GM23338 (cell line): ENCODE results near the gene DPYD. TPM values are rescaled to one million over a fixed set of nuclear protein-coding genes. Genes with fewer than 3 reads are reported as not detected.

Experiments
- ATAC-seq: fragments of 200-7000 bp; cut with Tn5 transposase; 3 replicates; pipeline ENCODE4 v1.9.1; 2020
- DNase-seq: peaks from one replicate; pipeline ENCODE4 v3.0.0-alpha.2; 2015; ENCODE audit warnings: low spot score
- H2AFZ ChIP-seq: fragments of 200-600 bp; sonication (generic); 2 replicates; pipeline ENCODE4 v1.8.0; 2016; ENCODE audit warnings: antibody characterized with exemption, mild to moderate bottlenecking, moderate library complexity
- H3F3A ChIP-seq: fragments of 200-600 bp; sonication (generic); replicated peaks from 2 replicates; pipeline ENCODE4 v1.8.0; 2017; ENCODE audit warnings: antibody characterized with exemption, mixed run types, low read depth
- H3K27ac ChIP-seq: fragments of 200-600 bp; sonication (generic); 2 replicates; pipeline ENCODE4 v1.6.1; 2016; ENCODE audit warnings: low read depth
- H3K27me3 ChIP-seq: fragments of 200-600 bp; sonication (generic); 2 replicates; pipeline ENCODE4 v1.8.0; 2016; ENCODE audit warnings: mild to moderate bottlenecking, mixed run types, moderate library complexity; ENCODE audit not compliant: insufficient read depth
- H3K36me3 ChIP-seq: fragments of 200-600 bp; sonication (generic); 2 replicates; pipeline ENCODE4 v1.8.0; 2016; ENCODE audit warnings: mild to moderate bottlenecking; ENCODE audit not compliant: insufficient read depth
- H3K4me1 ChIP-seq: fragments of 200-600 bp; sonication (generic); 2 replicates; pipeline ENCODE4 v1.8.0; 2016; ENCODE audit warnings: mild to moderate bottlenecking, moderate library complexity; ENCODE audit not compliant: insufficient read depth
- H3K4me2 ChIP-seq: fragments of 200-600 bp; sonication (generic); 2 replicates; pipeline ENCODE4 v1.7.1; 2017; ENCODE audit warnings: mixed run types
- H3K4me3 ChIP-seq: fragments of 200-600 bp; sonication (generic); 2 replicates; pipeline ENCODE4 v1.6.1; 2016; ENCODE audit warnings: mixed run types
- H3K79me2 ChIP-seq: fragments of 200-600 bp; sonication (generic); replicated peaks from 2 replicates; pipeline ENCODE4 v1.8.0; 2017; ENCODE audit warnings: mild to moderate bottlenecking; ENCODE audit not compliant: insufficient read depth
- H3K9me2 ChIP-seq: fragments of 200-600 bp; sonication (generic); 2 replicates; pipeline ENCODE4 v1.8.0; 2017; ENCODE audit not compliant: insufficient read depth
- H4K20me1 ChIP-seq: fragments of 200-600 bp; sonication (generic); replicated peaks from 2 replicates; pipeline ENCODE4 v1.8.0; 2017; ENCODE audit warnings: mild to moderate bottlenecking; ENCODE audit not compliant: insufficient read depth
- H3K27ac Mint-ChIP-seq: 2 replicates; pipeline ENCODE4 v1.8.0; 2020; ENCODE audit warnings: inconsistent platforms, mild to moderate bottlenecking, moderate library complexity, mixed read lengths
- H3K27me3 Mint-ChIP-seq: 3 replicates; pipeline ENCODE4 v1.8.0; 2022; ENCODE audit warnings: low read depth, mild to moderate bottlenecking, moderate library complexity, mixed read lengths, inconsistent platforms; ENCODE audit not compliant: insufficient read depth, poor library complexity
- H3K36me3 Mint-ChIP-seq: 3 replicates; pipeline ENCODE4 v1.8.0; 2021; ENCODE audit warnings: low read depth, mild to moderate bottlenecking, inconsistent platforms, moderate library complexity, mixed read lengths
- H3K4me1 Mint-ChIP-seq: 3 replicates; pipeline ENCODE4 v1.8.0; 2020; ENCODE audit warnings: mild to moderate bottlenecking, inconsistent platforms, mixed read lengths
- H3K4me3 Mint-ChIP-seq: 3 replicates; pipeline ENCODE4 v1.8.0; 2021; ENCODE audit warnings: moderate library complexity, mild to moderate bottlenecking, inconsistent platforms, mixed read lengths
- H3K9me3 Mint-ChIP-seq: 3 replicates; pipeline ENCODE4 v1.8.0; 2020; ENCODE audit warnings: moderate library complexity, mild to moderate bottlenecking, inconsistent platforms, mixed read lengths
- CREB1 ChIP-seq: fragments of 250-450 bp; sonication (Bioruptor Pico); IDR thresholded peaks from 2 replicates; pipeline ENCODE4 v1.5.0; 2020; ENCODE audit warnings: low read depth, mild to moderate bottlenecking, moderate library complexity
- ETS1 ChIP-seq: IDR thresholded peaks from 2 replicates; pipeline ENCODE4 v1.6.1; 2016; ENCODE audit warnings: antibody characterized with exemption
- EZH2 ChIP-seq: fragments of 200-600 bp; sonication (generic); IDR thresholded peaks from one replicate; pipeline ENCODE4 v1.8.0; 2017; ENCODE audit warnings: antibody characterized with exemption, mild to moderate bottlenecking, low read depth; ENCODE audit not compliant: unreplicated experiment
- JUNB ChIP-seq: IDR thresholded peaks from one replicate; pipeline ENCODE4 v1.6.1; 2016; ENCODE audit warnings: antibody characterized with exemption; ENCODE audit not compliant: unreplicated experiment
- NANOG ChIP-seq: IDR thresholded peaks from 2 replicates; pipeline ENCODE4 v1.6.1; 2016; ENCODE audit warnings: antibody characterized with exemption, borderline replicate concordance
- POLR2AphosphoS5 ChIP-seq: IDR thresholded peaks from 2 replicates; pipeline ENCODE4 v1.6.1; 2016; ENCODE audit warnings: antibody characterized with exemption, low read depth
- REST ChIP-seq: IDR thresholded peaks from one replicate; pipeline ENCODE4 v1.6.1; 2018; ENCODE audit warnings: antibody characterized with exemption; ENCODE audit not compliant: unreplicated experiment
- STAT1 ChIP-seq: IDR thresholded peaks from one replicate; pipeline ENCODE4 v1.6.1; 2016; ENCODE audit warnings: antibody characterized with exemption; ENCODE audit not compliant: unreplicated experiment
- ZNF462 ChIP-seq: fragments of 250-450 bp; sonication (Bioruptor Pico); IDR thresholded peaks from 2 replicates; pipeline ENCODE4 v1.5.0; 2020; ENCODE audit warnings: mild to moderate bottlenecking, moderate library complexity
- polyA plus RNA-seq: library from polyadenylated mRNA; unstranded; fragments of >200 nt; fragmentation: Nextera tagmentation; extraction: Ambion mirVana; gene quantifications from 2 replicates; pipeline ENCODE4 v1.2.1, GENCODE V29; 2016
- total RNA-seq: library from RNA; depleted of rRNA; stranded (reverse); fragments of >200 nt; shearing (Covaris generic); gene quantifications from 2 replicates; pipeline ENCODE4 v1.2.3, GENCODE V29; 2014

Gene DPYD
- total and polyA plus RNA-seq, 2 experiments from 2014 or later = 0.50 to 1.6 TPM

GRCh38 chr1:97573553-97573952 is 347.3 kb downstream of the DPYD start:
- H3K36me3 ChIP-seq = no peaks in the 10 kb centered on the region
- H2AFZ ChIP-seq = no peak overlapping the region

GRCh38 chr1:97572561-97572960 is 348.3 kb downstream of the DPYD start:
- ATAC-seq (no peak), DNase-seq (no peak)
- Histone ChIP-seq H3K4me2 (no peak overlapping the region), H3K4me3 (no peak overlapping the region), H3K9me2 (no peaks in the 10 kb centered on the region), H3K4me1 (no peaks in the 10 kb centered on the region), H3K27ac (no peak overlapping the region), H4K20me1 (no peaks in the 10 kb centered on the region), H3K27me3 (no peaks in the 10 kb centered on the region), H3F3A (no peaks in the 10 kb centered on the region), H3K36me3 (no peaks in the 10 kb centered on the region), H3K79me2 (no peaks in the 10 kb centered on the region), H2AFZ (no peak overlapping the region)
- Mint-ChIP-seq H3K4me3 (no peak overlapping the region), H3K27me3 (no peaks in the 10 kb centered on the region), H3K36me3 (no peaks in the 10 kb centered on the region), H3K27ac (no peak overlapping the region), H3K9me3 (no peaks in the 10 kb centered on the region), H3K4me1 (peaks cover under 1% of the 10 kb centered on the region; the same call in 2 of the 3 replicates)
- no peak for TF ChIP-seq EZH2
- no peak for TF ChIP-seq REST
- no peak for TF ChIP-seq CREB1 (CRISPR knock-in tag)
- no peak for TF ChIP-seq ZNF462 (CRISPR knock-in tag)
- TF ChIP-seq JUNB = no peak
- TF ChIP-seq POLR2AphosphoS5 = no peak
- TF ChIP-seq ETS1 = no peak

More at GRCh38 chr1:97573553-97573952, 347.3 kb downstream of the DPYD start:
- no peak overlapping the region for H3K4me3 Mint-ChIP-seq
- no peak overlapping the region for H3K27ac Mint-ChIP-seq
- no peak for DNase-seq
- ATAC-seq = no peak
- Histone ChIP-seq H3K79me2 (no peaks in the 10 kb centered on the region), H3K27me3 (no peaks in the 10 kb centered on the region), H3F3A (no peaks in the 10 kb centered on the region), H3K27ac (no peak overlapping the region), H3K4me3 (no peak overlapping the region), H4K20me1 (no peaks in the 10 kb centered on the region), H3K4me2 (no peak overlapping the region), H3K4me1 (no peaks in the 10 kb centered on the region), H3K9me2 (no peaks in the 10 kb centered on the region)
- H3K4me1 Mint-ChIP-seq = no peaks in the 10 kb centered on the region; the same call in 2 of the 3 replicates
- H3K36me3 Mint-ChIP-seq = no peaks in the 10 kb centered on the region
- H3K27me3 Mint-ChIP-seq = no peaks in the 10 kb centered on the region
- no peaks in the 10 kb centered on the region for H3K9me3 Mint-ChIP-seq
- TF ChIP-seq CREB1 (CRISPR knock-in tag) (no peak), NANOG (no peak), STAT1 (no peak), POLR2AphosphoS5 (no peak), ETS1 (no peak)
